Activated CD8-positive, alpha-beta T cell treated with anti-CD3 and anti-CD28 coated beads for 36 hours (primary cell): ENCODE measurements around the gene ARPC5. TPM values are rescaled to one million over a fixed set of nuclear protein-coding genes. Genes with fewer than 3 reads are reported as not detected.

Experiments
- ATAC-seq: fragments of 200-7000 bp; cut with Tn5 transposase; one replicate; pipeline ENCODE4 v1.10.0; 2021; ENCODE audit warnings: mild to moderate bottlenecking, moderate library complexity
- CTCF ChIA-PET: fragments of 350-600 bp; sonication (Branson Sonifier 250); formaldehyde crosslinking; loops from one replicate; lab custom pipeline; 2021; ENCODE audit warnings: antibody characterized with exemption; lab: Charles Lee
- POLR2A ChIA-PET: fragments of 350-600 bp; sonication (Branson Sonifier 250); formaldehyde crosslinking; loops from one replicate; lab custom pipeline; 2021; ENCODE audit warnings: antibody characterized with exemption; lab: Charles Lee
- DNase-seq: peaks from one replicate; pipeline ENCODE4 v3.0.0-alpha.2; 2020
- H3K27ac Mint-ChIP-seq: one replicate; pipeline ENCODE4 v1.8.0; 2021; ENCODE audit warnings: mild to moderate bottlenecking, mixed read lengths
- H3K27me3 Mint-ChIP-seq: one replicate; pipeline ENCODE4 v1.8.0; 2021; ENCODE audit warnings: mixed read lengths
- H3K36me3 Mint-ChIP-seq: one replicate; pipeline ENCODE4 v1.8.0; 2021; ENCODE audit warnings: low read depth, mixed read lengths
- H3K4me1 Mint-ChIP-seq: one replicate; pipeline ENCODE4 v1.8.0; 2021; ENCODE audit warnings: low read depth, mixed read lengths
- H3K4me3 Mint-ChIP-seq: one replicate; pipeline ENCODE4 v1.8.0; 2021; ENCODE audit warnings: mild to moderate bottlenecking, moderate library complexity, mixed read lengths
- H3K9me3 Mint-ChIP-seq: one replicate; pipeline ENCODE4 v1.8.0; 2021; ENCODE audit warnings: mixed read lengths
- intact Hi-C: fragments of 100-400 bp; cut with micrococcal nuclease; formaldehyde crosslinking; loops from one replicate; pipeline ENCODE4 v1.10.0; 2022
- total RNA-seq, 2 experiments: library from RNA; stranded (reverse); gene quantifications; one replicate each; pipeline ENCODE4 v1.2.3, GENCODE V29; 2021
- TF ChIP-seq, protein P1 (sequence below): fragments of 200-600 bp; IDR thresholded peaks from one replicate; pipeline ENCODE4 v1.8.0; 2022; ENCODE audit warnings: antibody characterized with exemption, mild to moderate bottlenecking

ARPC5 gene
- total RNA-seq, 2 experiments from 2014 or later = 128 to 134 TPM

DNA sequence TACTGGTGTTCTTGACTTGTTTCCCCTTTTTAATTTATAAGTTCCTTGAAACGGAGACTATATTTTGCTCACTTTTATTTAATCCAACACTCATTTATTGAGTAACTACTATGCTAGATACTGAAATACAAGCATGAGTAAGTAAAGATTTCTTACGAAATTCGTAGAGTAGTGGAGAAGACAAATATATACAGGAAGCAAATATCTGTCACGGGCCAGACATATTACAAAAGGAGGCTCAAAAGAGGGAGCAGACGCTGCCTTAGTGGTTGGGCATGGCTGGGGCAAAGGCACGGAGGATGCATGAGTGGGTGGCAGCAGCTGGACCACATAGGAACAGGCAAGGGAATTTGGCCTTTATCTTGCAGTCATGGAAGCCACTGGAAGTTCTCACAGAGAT, 52.1 kb downstream of the ARPC5 start:
- Mint-ChIP-seq H3K9me3 (no peaks in the 10 kb centered on the region), H3K27me3 (no peaks in the 10 kb centered on the region), H3K36me3 (no peaks in the 10 kb centered on the region), H3K27ac (no peak overlapping the region), H3K4me1 (peaks cover 12% of the 10 kb centered on the region), H3K4me3 (no peak overlapping the region)
- intact Hi-C loops = no loop called here
- TF ChIP-seq, protein P1, sequence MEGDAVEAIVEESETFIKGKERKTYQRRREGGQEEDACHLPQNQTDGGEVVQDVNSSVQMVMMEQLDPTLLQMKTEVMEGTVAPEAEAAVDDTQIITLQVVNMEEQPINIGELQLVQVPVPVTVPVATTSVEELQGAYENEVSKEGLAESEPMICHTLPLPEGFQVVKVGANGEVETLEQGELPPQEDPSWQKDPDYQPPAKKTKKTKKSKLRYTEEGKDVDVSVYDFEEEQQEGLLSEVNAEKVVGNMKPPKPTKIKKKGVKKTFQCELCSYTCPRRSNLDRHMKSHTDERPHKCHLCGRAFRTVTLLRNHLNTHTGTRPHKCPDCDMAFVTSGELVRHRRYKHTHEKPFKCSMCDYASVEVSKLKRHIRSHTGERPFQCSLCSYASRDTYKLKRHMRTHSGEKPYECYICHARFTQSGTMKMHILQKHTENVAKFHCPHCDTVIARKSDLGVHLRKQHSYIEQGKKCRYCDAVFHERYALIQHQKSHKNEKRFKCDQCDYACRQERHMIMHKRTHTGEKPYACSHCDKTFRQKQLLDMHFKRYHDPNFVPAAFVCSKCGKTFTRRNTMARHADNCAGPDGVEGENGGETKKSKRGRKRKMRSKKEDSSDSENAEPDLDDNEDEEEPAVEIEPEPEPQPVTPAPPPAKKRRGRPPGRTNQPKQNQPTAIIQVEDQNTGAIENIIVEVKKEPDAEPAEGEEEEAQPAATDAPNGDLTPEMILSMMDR = no peak
- CTCF ChIA-PET = no interaction called here
- POLR2A ChIA-PET = no interaction called here
- no peak for ATAC-seq
- DNase-seq = no peak

- Mint-ChIP-seq H3K27ac (no peak overlapping the region), H3K9me3 (no peaks in the 10 kb centered on the region), H3K4me1 (peaks cover 17% of the 10 kb centered on the region), H3K36me3 (no peaks in the 10 kb centered on the region), H3K27me3 (no peaks in the 10 kb centered on the region), H3K4me3 (no peak overlapping the region)
- intact Hi-C loops = no loop called here
- DNase-seq (no peak), ATAC-seq (no peak)
- ChIA-PET POLR2A (no interaction called here), CTCF (interaction anchor here (1.1 kb wide), 1 partner anchor 14 kb away, joined by 4 read pairs; no protein-coding TSS in a partner anchor)
- TF ChIP-seq, protein P1 = no peak
These were observed 53.4 kb downstream of the ARPC5 start for GRCh38 chr1:183582021-183582713.

- Mint-ChIP-seq H3K4me3 (peak overlapping the region; percentile 45), H3K27ac (peak overlapping the region; percentile 76), H3K4me1 (peaks cover 17% of the 10 kb centered on the region), H3K27me3 (no peaks in the 10 kb centered on the region), H3K9me3 (no peaks in the 10 kb centered on the region), H3K36me3 (no peaks in the 10 kb centered on the region)
- intact Hi-C loops = no loop called here
- ATAC-seq = peak; percentile 80
- CTCF ChIA-PET = interaction anchor here (0.7 to 3.0 kb wide), 12 partner anchors 9 to 335 kb away, joined by 3 to 13 read pairs (median 4); partner anchors contain the start of gene NCF2
- POLR2A ChIA-PET = interaction anchor here (0.6 to 1.2 kb wide), 3 partner anchors 9 to 110 kb away, joined by 3 to 6 read pairs (median 3); no protein-coding TSS in a partner anchor
- TF ChIP-seq, protein P1 = no peak
- DNase-seq = peak; percentile 40
These were observed 55.3 kb downstream of the ARPC5 start for GRCh38 chr1:183580281-183580682.

DNA sequence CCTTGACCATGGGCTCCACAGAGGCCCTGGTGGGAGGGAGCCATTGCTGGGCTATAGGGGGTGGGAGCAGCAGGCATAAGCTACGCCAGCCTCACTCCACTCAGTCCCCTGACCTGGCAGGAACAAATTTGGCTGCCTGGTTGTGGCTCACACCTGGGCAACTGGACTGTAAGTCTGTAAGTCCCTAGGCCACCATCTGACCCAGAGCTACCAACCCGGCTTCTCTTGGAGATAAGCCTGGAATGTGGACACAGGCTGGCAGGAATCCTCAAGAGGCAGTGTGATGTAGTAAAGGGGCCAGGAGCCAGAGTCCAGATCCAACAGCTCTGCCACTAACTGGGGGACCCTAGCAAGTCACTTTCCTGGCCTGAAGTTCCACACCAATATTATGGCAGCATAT, 56.7 kb downstream of the ARPC5 start:
- CTCF ChIA-PET = interaction anchor here (0.8 to 3.0 kb wide), 3 partner anchors 9 to 13 kb away, joined by 3 to 13 read pairs (median 13); partner anchors contain the start of gene NCF2

More for the DNA sequence above, 56.7 kb downstream of the ARPC5 start:
- Mint-ChIP-seq H3K9me3 (no peaks in the 10 kb centered on the region), H3K27ac (no peak overlapping the region), H3K27me3 (no peaks in the 10 kb centered on the region), H3K4me3 (no peak overlapping the region), H3K36me3 (no peaks in the 10 kb centered on the region), H3K4me1 (peaks cover 14% of the 10 kb centered on the region)
- intact Hi-C loops = no loop called here
- ATAC-seq = no peak
- TF ChIP-seq, protein P1 = no peak
- DNase-seq = no peak
- POLR2A ChIA-PET = interaction anchor here (0.8 kb wide), 1 partner anchor 10 kb away, joined by 3 read pairs; no protein-coding TSS in a partner anchor
